ENCODE measurements around the gene HHATL.

The HHATL gene

GRCh38 chr3:42702066-42702951 is at the start of gene HHATL:
TSS of gene HHATL (minus strand) at chr3:42702798. CDS start at chr3:42700826, 1,972 bp downstream.
- no peak for DNase-seq (ENCODE audit: low read depth in 2 of 2)

GRCh38 chr3:42751609-42752008 is 49.0 kb upstream of the HHATL start:
- no peak for DNase-seq (ENCODE audit: low read depth in 2 of 2)

GRCh38 chr3:42750834-42751233 is 48.2 kb upstream of the HHATL start:
- DNase-seq (ENCODE audit: low read depth in 2 of 2) = no peak

GRCh38 chr3:42749753-42750231 is 47.2 kb upstream of the HHATL start:
- no peak for DNase-seq (ENCODE audit: low read depth in 2 of 2)

GRCh38 chr3:42749025-42749752 is 46.6 kb upstream of the HHATL start:
- DNase-seq (ENCODE audit: low read depth in 2 of 2) = no peak

GRCh38 chr3:42747581-42747980 is 45.0 kb upstream of the HHATL start:
- peak in 1 of 2 donors; percentile 8 for DNase-seq (ENCODE audit: low read depth in 2 of 2)

GRCh38 chr3:42746455-42747450 is 44.2 kb upstream of the HHATL start:
- DNase-seq (ENCODE audit: low read depth in 2 of 2) = no peak

- DNase-seq (ENCODE audit: low read depth in 2 of 2) = no peak
Observed at GRCh38 chr3:42745776-42746454, 43.3 kb upstream of the HHATL start.

GRCh38 chr3:42745291-42745745 is 42.7 kb upstream of the HHATL start:
- no peak for DNase-seq (ENCODE audit: low read depth in 2 of 2)

GRCh38 chr3:42743204-42743995 is 40.8 kb upstream of the HHATL start:
- no peak for DNase-seq (ENCODE audit: low read depth in 2 of 2)

- no peak for DNase-seq (ENCODE audit: low read depth in 2 of 2)
Observed at GRCh38 chr3:42742688-42743087, 40.1 kb upstream of the HHATL start.

GRCh38 chr3:42742259-42742658 is 39.7 kb upstream of the HHATL start:
- DNase-seq (ENCODE audit: low read depth in 2 of 2) = no peak

- DNase-seq (ENCODE audit: low read depth in 2 of 2) = no peak
Observed at GRCh38 chr3:42741796-42742195, 39.2 kb upstream of the HHATL start.

GRCh38 chr3:42739401-42740158 is 37.0 kb upstream of the HHATL start:
- no peak for DNase-seq (ENCODE audit: low read depth in 2 of 2)

GRCh38 chr3:42736531-42736930 is 33.9 kb upstream of the HHATL start:
- no peak for DNase-seq (ENCODE audit: low read depth in 2 of 2)

- DNase-seq (ENCODE audit: low read depth in 2 of 2) = no peak
Observed at GRCh38 chr3:42736081-42736480, 33.5 kb upstream of the HHATL start.

- DNase-seq (ENCODE audit: low read depth in 2 of 2) = no peak
Observed at GRCh38 chr3:42735615-42736014, 33.0 kb upstream of the HHATL start.

- no peak for DNase-seq (ENCODE audit: low read depth in 2 of 2)
Observed at GRCh38 chr3:42735019-42735418, 32.4 kb upstream of the HHATL start.

- DNase-seq (ENCODE audit: low read depth in 2 of 2) = no peak
Observed at GRCh38 chr3:42734263-42734860, 31.8 kb upstream of the HHATL start.

Measured in stimulated activated CD4-positive, alpha-beta T cell treated with anti-CD3 and anti-CD28 coated beads, Interleukin-4, amount 100 ng/mL, for 48 hours (primary cell).